Stimulated activated CD8-positive, alpha-beta memory T cell treated with anti-CD3 and anti-CD28 coated beads, Interleukin-2, amount 100 ng/mL, for 1 hour (primary cell): Measurements from ENCODE around the gene SND1.

Experiments used
- DNase-seq, 2 donors: peaks; one replicate each; pipeline ENCODE4 v3.0.0-alpha.2; 2020; ENCODE audit warnings: low read depth in 2 of 2

The SND1 gene

GRCh38 chr7:128136215-128136597 lies 484.2 kb downstream of the SND1 start:
- DNase-seq: no peak

GRCh38 chr7:128137181-128137580 lies 485.2 kb downstream of the SND1 start:
- no peak for DNase-seq

DNA sequence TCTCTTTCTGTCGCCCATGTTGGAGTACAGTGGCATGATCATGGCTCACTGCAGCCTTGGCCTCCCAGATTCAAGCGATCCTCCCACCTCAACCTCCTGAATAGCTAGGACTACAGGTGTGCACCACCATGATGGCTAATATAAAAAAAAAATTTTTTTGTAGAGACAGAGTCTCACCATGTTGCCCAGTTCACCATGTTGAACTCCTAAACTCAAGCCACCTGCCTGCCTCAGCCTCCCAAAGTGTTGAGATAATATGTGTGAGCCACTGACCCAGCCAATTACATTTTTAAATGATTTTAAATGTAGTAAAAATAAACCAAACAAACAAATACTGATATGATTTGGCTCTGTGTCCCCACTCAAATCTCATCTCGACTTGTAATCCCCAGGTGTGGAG lies 487.4 kb downstream of the SND1 start:
- DNase-seq: no peak

DNA sequence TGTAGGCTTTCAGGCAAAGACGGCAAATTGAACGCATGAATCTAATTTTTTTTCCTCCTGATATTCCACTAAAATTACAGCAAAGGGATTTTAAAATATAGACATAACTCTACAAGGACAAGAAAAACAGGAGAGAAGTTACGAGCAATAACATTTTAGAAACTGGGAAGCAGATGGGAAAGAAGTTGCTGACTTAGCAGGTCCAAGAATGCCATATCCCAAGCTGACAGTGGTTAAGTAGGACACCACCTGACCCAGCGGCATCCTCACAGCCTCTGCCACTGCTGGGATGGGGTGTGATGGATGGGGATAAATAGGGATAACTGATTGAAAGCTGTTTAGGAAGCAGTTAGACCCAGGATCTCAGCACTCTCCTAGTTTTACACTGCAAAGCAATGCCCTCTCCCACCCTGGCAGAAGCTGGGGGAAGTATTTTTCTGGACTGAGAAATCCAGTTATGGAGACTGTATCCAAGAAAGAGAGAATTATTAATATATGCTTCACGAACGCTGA lies 489.7 kb downstream of the SND1 start:
- no peak for DNase-seq
